Glomerular endothelial cell (primary cell): ENCODE measurements around the gene DTHD1. TPM values are rescaled to one million over a fixed set of nuclear protein-coding genes. Genes with fewer than 3 reads are reported as not detected.

ENCODE experiments used
- DNase-seq: peaks from one replicate; pipeline ENCODE4 v3.0.0-alpha.2; 2011; ENCODE audit warnings: low read depth, low spot score; ENCODE audit errors: extremely low read depth
- total RNA-seq: library from RNA; depleted of rRNA; stranded (reverse); fragments of >200 nt; gene quantifications from 2 replicates; pipeline ENCODE4 v1.2.3, GENCODE V29; 2015

DTHD1 gene
- total RNA-seq, 1 donor from 2014 or later, result not detected

GRCh38 chr4:36338973-36339372 is 57.6 kb downstream of the DTHD1 start:
- no peak for DNase-seq

- no peak for DNase-seq
Measured at GRCh38 chr4:36341936-36342335, 60.5 kb downstream of the DTHD1 start.

DNA sequence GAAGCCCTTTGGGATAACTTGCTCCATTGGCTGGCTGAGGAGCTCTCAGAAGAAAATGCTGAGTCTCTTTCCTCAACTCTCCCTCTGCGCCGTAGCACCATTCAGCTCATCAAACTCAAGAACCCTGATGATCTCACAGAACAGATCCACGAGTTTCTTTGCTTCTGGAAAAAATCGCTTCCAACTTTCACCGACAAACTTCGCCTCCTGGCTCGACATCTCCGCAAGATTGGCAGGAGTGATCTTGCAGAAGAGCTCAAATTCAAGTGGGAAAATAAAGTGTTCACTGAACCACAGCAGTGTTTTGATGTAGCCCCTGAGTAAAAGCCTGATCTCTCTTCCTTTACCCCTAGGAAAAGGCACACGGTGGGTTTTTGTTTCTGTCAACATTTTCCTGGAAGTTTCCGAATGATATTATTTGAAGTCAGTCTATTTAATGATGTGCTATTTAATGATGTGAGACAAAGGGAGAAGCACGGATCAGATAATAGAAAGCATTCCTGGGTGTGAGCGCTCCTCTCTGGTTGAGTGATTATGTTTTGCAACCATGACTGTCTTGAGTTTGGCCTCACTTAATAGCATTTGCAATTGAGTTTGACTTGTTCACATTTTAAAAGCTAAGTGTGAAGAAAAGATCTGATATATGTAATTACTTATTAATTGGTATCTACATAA is 62.2 kb downstream of the DTHD1 start:
- no peak for DNase-seq

DNA sequence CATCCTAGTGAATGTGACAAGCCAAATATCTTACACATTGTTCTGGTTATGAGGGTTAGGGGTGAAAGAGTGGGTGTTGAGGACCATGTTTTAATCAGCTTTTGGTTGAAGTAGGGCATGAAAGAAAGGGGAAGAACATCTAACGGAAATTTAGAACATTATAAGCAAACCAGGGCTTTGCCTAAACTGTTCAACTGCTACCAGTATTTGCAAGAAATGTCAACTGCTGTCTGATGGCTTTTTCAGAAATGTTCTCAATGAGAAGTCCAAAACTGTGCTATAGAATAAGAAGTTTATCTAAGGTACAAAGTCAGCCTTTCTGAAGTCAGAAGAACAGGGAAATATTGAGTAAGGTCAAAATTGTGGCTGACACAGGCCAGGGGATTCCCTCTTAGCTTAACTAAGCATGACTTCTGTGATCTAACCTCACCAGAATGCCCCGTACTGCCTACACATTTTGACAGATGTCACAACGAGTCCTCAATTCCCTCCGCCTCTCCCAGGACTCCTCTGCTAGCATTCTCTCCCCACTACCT is 67.1 kb downstream of the DTHD1 start:
- DNase-seq, result no peak

DNA sequence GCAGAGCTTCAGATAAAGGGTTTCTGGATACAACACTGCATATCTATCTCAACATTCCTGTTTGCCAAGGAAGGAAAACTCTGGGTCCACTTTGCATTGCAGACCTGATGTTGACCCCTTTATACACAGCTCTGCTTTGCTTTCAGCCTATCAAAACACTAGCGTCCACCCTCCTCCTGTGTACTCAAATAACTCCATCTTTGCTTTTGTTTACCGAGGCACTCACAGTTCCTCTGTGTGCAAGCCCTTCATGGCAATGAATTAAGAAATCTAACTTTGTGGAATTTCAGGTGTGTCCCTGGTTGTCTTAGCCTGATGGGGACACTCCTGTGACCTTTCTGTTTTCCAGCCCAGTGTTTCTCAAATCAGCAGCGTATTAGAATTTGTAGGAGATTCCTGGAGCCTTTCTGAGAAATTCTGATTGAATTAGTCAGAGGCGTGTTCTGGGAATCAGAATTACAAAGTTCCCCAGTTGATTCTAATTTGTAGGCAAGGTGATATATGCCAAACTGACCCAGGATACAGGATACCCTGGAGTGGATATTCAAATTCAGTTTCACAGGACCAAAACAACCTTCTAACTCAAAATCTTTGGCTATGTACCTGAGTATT is 68.6 kb downstream of the DTHD1 start:
- no peak for DNase-seq

DNA sequence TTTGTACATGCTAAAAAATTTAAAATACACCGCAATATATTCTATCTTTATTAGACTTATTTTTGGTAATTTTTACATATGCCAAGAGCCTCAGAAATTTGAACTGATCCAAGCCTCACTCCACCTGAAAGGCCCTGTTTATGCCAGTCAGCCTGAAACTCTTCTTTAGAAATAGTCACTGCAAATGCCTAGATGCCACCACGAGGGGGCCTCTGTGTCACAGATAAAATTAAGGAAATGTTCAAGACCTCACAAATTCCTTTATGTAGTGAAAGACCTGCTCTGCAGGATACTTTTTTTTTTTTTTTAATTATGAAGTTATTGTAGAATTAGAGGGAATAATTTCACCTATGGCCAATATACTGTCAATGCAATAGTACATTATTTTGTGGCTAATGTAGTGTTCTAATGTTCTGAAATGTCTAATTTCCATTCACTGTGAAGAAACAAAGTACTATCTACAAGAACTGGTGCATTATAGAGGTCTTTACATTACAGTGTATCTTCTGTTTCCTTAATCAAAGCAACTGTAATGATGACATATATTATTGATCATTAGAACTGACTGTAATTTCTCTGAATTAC is 69.8 kb downstream of the DTHD1 start:
- DNase-seq, result no peak

- no peak for DNase-seq
Measured at GRCh38 chr4:36353998-36354397, 72.6 kb downstream of the DTHD1 start.

- DNase-seq, result no peak
Measured at GRCh38 chr4:36358173-36358572, 76.8 kb downstream of the DTHD1 start.

DNA sequence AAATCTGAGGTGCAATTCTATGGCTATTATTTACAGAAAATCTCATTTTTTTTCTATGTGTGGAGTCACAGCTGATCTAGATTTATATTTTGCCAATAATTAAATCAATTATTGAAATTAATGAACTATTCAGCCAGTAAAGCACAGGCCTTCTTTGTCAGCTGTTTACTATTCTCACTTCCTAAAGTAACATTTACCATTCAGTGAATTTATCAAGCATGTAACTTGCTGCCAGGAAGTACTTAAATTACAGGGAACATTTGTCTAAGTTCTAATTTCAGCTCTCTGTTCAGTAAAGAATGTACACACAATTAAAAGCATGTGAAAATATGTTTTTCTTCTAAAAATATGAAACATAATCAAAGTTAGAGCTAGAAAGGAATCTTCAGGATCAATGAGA is 79.3 kb downstream of the DTHD1 start:
- no peak for DNase-seq

DNA sequence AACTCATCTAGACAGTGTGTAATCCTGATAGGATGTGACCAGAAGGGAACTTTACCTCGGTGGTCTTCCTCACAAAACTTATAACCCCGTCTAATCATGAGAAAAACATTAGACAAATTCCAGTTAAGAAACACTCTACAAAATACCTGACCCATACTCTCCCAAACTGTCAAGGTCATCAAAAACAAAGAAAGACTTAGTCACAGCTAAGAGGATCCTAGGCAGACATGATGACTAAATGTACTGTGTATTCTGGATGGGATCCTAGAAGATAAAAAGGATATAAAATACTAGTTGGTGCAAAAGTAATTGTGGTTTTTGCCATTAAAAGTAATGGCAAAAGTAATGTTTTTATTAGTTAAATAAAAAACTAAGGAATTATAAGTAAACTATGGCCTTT is 81.6 kb downstream of the DTHD1 start:
- DNase-seq, result no peak

DNA sequence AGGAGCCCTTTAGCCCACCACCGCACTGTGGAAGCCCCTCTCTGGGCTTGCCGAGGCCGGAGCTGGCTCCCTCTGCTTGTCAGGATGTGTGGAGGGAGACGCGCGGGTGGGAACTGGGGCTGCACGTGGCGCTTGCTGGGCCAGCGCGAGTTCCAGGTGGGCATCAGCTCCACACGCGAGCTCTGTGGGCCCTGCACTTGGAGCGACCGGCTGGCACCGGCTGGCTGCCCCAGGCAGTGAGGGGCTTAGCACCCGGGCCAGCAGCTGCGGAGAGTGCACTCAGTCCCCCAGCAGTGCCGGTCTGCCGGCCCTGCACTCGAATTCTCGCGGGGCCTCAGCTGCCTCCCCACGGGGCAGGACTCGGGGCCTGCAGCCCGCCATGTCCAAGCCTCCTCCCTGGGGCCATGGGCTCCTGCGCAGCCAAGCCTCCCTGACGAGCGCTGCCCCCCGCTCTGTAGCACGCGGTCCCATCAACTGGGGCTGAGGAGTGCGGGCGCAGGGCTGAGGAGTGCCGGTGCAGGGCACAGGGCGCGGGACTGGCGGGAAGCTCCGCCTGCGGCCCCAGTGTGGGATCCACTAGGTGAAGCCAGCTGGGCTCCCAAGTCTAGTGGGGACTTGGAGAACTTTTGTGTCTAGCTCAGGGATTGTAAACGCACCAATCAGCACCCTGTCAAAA is 93.6 kb downstream of the DTHD1 start:
- no peak for DNase-seq

DNA sequence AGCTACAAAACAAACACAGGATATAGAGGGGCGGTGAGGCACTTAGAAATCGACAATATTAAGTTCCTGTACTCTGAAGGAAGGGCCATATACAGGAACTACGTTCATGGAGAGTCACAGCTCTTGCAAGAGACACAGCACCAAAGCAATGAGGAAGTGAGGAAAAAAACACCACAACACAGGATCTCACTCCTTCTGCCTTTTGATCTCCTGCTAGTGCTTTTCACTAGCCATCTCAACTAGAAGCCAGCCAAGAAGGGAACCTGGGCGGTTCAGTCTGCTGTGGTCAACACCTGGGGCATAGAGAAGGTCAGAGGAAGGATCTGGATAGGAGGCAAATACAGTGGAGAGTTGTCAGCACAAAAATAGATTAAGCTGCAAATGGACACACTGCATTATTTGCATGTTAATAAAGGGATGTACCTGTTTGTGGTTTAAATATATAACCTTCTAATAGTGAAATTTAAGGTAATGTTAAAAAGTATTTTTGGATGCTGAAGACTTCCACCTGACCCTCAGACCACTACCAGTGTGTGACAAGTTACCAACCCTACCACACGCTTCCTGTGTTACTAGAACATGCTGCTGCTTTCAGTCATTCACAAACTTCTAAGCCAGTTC is 104.6 kb downstream of the DTHD1 start:
- no peak for DNase-seq

DNA sequence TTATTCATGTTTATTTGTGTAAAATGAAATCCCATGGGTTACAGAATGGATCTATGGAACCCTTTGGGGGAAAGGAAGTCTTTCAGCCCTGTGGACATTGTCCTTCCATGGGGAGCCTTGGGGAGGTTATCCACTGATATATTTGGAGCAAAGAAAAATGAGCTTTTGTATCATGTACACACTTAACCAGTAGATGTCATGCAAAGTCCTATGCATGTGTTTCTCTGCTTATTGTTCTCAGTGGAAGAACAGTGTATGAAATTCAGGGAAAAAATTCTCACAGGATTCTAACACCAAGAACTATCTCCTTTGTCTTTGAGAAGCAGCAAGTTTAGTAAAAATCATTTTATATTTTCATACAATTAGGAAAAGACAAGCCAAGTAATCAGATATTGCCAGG is 105.3 kb downstream of the DTHD1 start:
- DNase-seq, result no peak

DNA sequence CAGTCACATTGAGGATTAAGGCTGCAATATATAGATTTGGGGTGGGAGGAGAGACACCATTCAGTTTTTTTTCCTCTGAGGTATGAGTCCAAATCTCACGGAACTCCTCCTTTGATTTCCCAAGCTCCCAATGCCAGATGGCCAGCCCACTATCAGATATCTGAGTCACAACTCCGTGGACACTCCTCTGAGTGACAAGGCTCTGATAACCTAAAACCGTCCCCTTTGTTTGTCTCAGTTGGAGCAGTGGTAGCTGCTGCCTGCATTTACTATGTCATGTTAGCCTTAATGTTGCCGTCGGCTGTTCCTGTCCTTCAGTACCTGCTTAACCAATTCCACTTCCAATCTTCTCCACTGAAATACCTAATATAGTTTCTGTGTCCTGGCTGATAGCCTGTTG is 107.3 kb downstream of the DTHD1 start:
- no peak for DNase-seq

DNA sequence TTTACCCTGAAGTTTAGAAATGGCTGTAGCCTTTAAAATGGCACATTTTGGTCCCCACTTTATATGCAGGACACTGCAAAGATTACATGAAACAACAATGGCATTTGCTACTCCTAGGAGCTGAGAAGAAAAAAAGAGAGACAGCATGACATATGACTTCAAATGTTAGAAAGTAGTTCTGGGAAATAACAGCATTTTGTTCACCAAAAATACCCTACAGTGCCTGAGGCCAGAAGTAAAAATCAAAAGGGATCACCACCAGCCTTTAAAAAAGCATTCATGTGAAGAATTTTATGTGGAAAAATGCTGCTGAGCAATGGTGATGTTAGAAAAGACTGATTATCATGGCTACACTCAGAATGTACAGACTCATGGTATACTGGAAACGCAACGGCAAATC is 110.0 kb downstream of the DTHD1 start:
- no peak for DNase-seq

GRCh38 chr4:36392024-36392423 is 110.6 kb downstream of the DTHD1 start:
- no peak for DNase-seq

- DNase-seq, result no peak
Measured at GRCh38 chr4:36392916-36393315, 111.5 kb downstream of the DTHD1 start.
